Measurements from ENCODE around the gene DENND6B.

DENND6B gene

GRCh38 chr22:50269970-50270665, 56.7 kb downstream of the DENND6B start, which contains the start of gene MAPK11:
MAPK11 (minus strand) TSS chr22:50270380; CDS start chr22:50270292, 88 bp downstream.
- H3K9ac ChIP-seq (ENCODE audit: low read length): no peak within 1 kb of the TSS
- H3K4me3 ChIP-seq (ENCODE audit: low read length): peak within 1 kb of the TSS; percentile 68
- no peaks in the 10 kb centered on the region for H3K36me3 ChIP-seq (replicated peaks; ENCODE audit: insufficient read depth, low read length)
- H3F3A ChIP-seq (ENCODE audit: insufficient read depth, low read length): peaks cover 12% of the 10 kb centered on the region; the same call in 1 of the 2 replicates
- no peaks in the 10 kb centered on the region for H3K9me3 ChIP-seq (replicated peaks; ENCODE audit: insufficient read depth, low read length)
- TF ChIP-seq EZH2phosphoT487 (IDR thresholded peaks at IDR 0.05; ENCODE audit: low read length) (no peak), EZH2 (optimal IDR thresholded peaks at IDR 0.05; ENCODE audit: low read depth, low read length) (no peak), CTCF (IDR thresholded peaks at IDR 0.05; ENCODE audit: low read length) (no peak)
- H3K4me2 ChIP-seq (ENCODE audit: low read depth, low read length): peak within 1 kb of the TSS; percentile 99
- peaks cover 20% of the 10 kb centered on the region for H3K27me3 ChIP-seq (replicated peaks; ENCODE audit: insufficient read depth, low read length)
- H3K9me2 ChIP-seq (replicated peaks; ENCODE audit: insufficient read depth, low read length): no peaks in the 10 kb centered on the region
- no peak within 1 kb of the TSS for H3K27ac ChIP-seq (ENCODE audit: low read length)
- peak; percentile 52 for DNase-seq
- H3K4me1 ChIP-seq (ENCODE audit: low read length): peaks cover 9% of the 10 kb centered on the region; the same call in 1 of the 2 replicates
- no peaks in the 10 kb centered on the region for H3K79me2 ChIP-seq (ENCODE audit: low read length)
- H4K20me1 ChIP-seq (ENCODE audit: insufficient read depth, low read length): no peaks in the 10 kb centered on the region
- peak within 1 kb of the TSS; percentile 83 for H2AFZ ChIP-seq (ENCODE audit: low read length)

GRCh38 chr22:50269573-50269969, 57.2 kb downstream of the DENND6B start:
- H3K9me2 ChIP-seq (replicated peaks; ENCODE audit: insufficient read depth, low read length): no peaks in the 10 kb centered on the region
- no peak overlapping the region for H3K9ac ChIP-seq (ENCODE audit: low read length)
- TF ChIP-seq CTCF (IDR thresholded peaks at IDR 0.05; ENCODE audit: low read length) (no peak), EZH2 (optimal IDR thresholded peaks at IDR 0.05; ENCODE audit: low read depth, low read length) (no peak), EZH2phosphoT487 (IDR thresholded peaks at IDR 0.05; ENCODE audit: low read length) (no peak)
- H3F3A ChIP-seq (ENCODE audit: insufficient read depth, low read length): peaks cover 12% of the 10 kb centered on the region; the same call in 1 of the 2 replicates
- peaks cover 9% of the 10 kb centered on the region; the same call in 1 of the 2 replicates for H3K4me1 ChIP-seq (ENCODE audit: low read length)
- no peaks in the 10 kb centered on the region for H3K36me3 ChIP-seq (replicated peaks; ENCODE audit: insufficient read depth, low read length)
- H2AFZ ChIP-seq (ENCODE audit: low read length): no peak overlapping the region
- DNase-seq: no peak
- H3K9me3 ChIP-seq (replicated peaks; ENCODE audit: insufficient read depth, low read length): no peaks in the 10 kb centered on the region
- peak overlapping the region; percentile 27; the same call in 1 of the 2 replicates for H3K4me3 ChIP-seq (ENCODE audit: low read length)
- peak overlapping the region; percentile 45; the same call in 1 of the 2 replicates for H3K4me2 ChIP-seq (ENCODE audit: low read depth, low read length)
- no peaks in the 10 kb centered on the region for H4K20me1 ChIP-seq (ENCODE audit: insufficient read depth, low read length)
- no peak overlapping the region for H3K27ac ChIP-seq (ENCODE audit: low read length)
- H3K27me3 ChIP-seq (replicated peaks; ENCODE audit: insufficient read depth, low read length): peaks cover 20% of the 10 kb centered on the region
- no peaks in the 10 kb centered on the region for H3K79me2 ChIP-seq (ENCODE audit: low read length)

GRCh38 chr22:50268655-50269113, 58.1 kb downstream of the DENND6B start:
- no peaks in the 10 kb centered on the region for H3K9me2 ChIP-seq (replicated peaks; ENCODE audit: insufficient read depth, low read length)
- H3K4me1 ChIP-seq (ENCODE audit: low read length): peaks cover 7% of the 10 kb centered on the region; the same call in 1 of the 2 replicates
- no peaks in the 10 kb centered on the region for H3K79me2 ChIP-seq (ENCODE audit: low read length)
- H3K4me3 ChIP-seq (ENCODE audit: low read length): no peak overlapping the region
- H3F3A ChIP-seq (ENCODE audit: insufficient read depth, low read length): peaks cover 12% of the 10 kb centered on the region; the same call in 1 of the 2 replicates
- H3K9ac ChIP-seq (ENCODE audit: low read length): no peak overlapping the region
- DNase-seq: no peak
- H3K36me3 ChIP-seq (replicated peaks; ENCODE audit: insufficient read depth, low read length): no peaks in the 10 kb centered on the region
- no peaks in the 10 kb centered on the region for H4K20me1 ChIP-seq (ENCODE audit: insufficient read depth, low read length)
- TF ChIP-seq EZH2 (optimal IDR thresholded peaks at IDR 0.05; ENCODE audit: low read depth, low read length) (no peak), EZH2phosphoT487 (IDR thresholded peaks at IDR 0.05; ENCODE audit: low read length) (no peak), CTCF (IDR thresholded peaks at IDR 0.05; ENCODE audit: low read length) (no peak)
- peaks cover 20% of the 10 kb centered on the region for H3K27me3 ChIP-seq (replicated peaks; ENCODE audit: insufficient read depth, low read length)
- H3K9me3 ChIP-seq (replicated peaks; ENCODE audit: insufficient read depth, low read length): no peaks in the 10 kb centered on the region
- H3K27ac ChIP-seq (ENCODE audit: low read length): no peak overlapping the region
- H2AFZ ChIP-seq (ENCODE audit: low read length): no peak overlapping the region
- H3K4me2 ChIP-seq (ENCODE audit: low read depth, low read length): no peak overlapping the region

Measured in MM.1S (cell line).